Fibroblast of mammary gland (primary cell): ENCODE results near the gene AGPAT2.

Experiments used
- DNase-seq: peaks from one replicate; pipeline ENCODE4 v3.0.0-alpha.2; 2010; ENCODE audit warnings: low read depth
- H3K4me3 ChIP-seq: 2 replicates; pipeline ENCODE4 v1.5.1; 2011; ENCODE audit warnings: low read depth, mild to moderate bottlenecking, low read length, moderate library complexity; ENCODE audit not compliant: control insufficient read depth
- TF ChIP-seq, protein P1 (sequence below): conservative IDR thresholded peaks from 2 replicates; pipeline ENCODE4 v1.5.1; 2011; ENCODE audit warnings: low read depth, low read length, inconsistent platforms; ENCODE audit not compliant: control insufficient read depth, insufficient read depth

Gene AGPAT2

DNA sequence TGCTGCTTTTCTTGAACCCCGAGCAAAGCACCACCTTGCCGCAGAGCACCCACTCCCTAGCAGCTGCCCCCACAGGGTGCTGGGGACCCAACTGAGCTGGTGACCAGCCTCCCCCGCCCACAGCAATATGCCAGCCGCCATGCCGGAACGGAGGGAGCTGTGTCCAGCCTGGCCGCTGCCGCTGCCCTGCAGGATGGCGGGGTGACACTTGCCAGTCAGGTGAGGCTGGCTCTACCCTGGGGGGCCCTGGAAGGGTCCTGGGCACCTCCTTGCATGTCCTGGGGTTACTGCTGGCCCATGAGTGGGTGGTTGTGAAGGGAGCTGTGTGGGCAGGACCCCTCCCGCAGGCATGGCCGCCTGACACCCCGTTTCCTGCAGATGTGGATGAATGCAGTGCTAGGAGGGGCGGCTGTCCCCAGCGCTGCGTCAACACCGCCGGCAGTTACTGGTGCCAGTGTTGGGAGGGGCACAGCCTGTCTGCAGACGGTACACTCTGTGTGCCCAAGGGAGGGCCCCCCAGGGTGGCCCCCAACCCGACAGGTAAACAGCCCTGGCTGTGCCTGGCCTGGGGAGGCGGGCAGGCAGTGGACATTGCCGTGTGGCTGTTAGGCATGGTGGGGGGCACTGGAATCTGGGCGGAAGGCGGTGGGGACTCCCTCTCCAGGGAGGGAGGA, 17.3 kb downstream of the AGPAT2 start:
- H3K4me3 ChIP-seq, result no peak overlapping the region
- TF ChIP-seq, protein P1, sequence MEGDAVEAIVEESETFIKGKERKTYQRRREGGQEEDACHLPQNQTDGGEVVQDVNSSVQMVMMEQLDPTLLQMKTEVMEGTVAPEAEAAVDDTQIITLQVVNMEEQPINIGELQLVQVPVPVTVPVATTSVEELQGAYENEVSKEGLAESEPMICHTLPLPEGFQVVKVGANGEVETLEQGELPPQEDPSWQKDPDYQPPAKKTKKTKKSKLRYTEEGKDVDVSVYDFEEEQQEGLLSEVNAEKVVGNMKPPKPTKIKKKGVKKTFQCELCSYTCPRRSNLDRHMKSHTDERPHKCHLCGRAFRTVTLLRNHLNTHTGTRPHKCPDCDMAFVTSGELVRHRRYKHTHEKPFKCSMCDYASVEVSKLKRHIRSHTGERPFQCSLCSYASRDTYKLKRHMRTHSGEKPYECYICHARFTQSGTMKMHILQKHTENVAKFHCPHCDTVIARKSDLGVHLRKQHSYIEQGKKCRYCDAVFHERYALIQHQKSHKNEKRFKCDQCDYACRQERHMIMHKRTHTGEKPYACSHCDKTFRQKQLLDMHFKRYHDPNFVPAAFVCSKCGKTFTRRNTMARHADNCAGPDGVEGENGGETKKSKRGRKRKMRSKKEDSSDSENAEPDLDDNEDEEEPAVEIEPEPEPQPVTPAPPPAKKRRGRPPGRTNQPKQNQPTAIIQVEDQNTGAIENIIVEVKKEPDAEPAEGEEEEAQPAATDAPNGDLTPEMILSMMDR, result no peak
- no peak for DNase-seq

DNA sequence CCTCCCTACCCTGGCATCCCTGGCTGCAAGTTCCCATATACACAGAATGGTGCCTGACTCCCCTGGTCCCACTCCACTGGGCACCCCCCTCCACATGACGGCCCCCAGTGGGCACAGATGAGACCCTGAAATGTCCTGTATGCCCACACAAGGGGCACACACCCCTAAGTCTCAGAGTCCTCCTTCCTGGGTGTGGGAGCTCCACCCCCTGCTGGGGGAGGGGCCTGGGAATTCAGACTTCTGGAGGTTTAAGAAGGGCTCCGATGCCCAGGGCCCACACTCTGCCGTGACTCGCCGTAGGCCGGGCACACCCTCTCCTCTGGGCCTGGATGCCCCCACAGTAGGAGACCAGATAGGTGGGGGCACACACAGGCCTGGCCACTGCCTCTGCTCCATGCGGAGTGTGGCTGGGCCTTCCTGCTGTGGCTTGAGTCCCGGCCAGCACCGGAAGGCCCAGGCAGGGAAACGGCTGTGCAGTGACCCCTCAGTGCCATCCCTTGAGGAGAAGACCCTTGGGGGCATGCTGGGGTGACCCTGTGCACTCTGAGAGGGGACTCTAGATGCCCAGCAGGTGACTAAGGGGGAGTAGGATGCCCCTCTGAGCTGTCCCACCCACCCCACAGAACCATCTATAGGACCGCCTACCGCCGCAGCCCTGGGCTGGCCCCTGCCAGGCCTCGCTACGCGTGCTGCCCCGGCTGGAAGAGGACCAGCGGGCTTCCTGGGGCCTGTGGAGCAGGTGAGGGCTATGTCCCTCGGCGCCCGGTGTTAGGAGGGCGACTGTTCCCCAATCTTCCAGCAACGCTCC, 18.1 kb downstream of the AGPAT2 start:
- no peak overlapping the region for H3K4me3 ChIP-seq
- TF ChIP-seq, protein P1, result no peak
- no peak for DNase-seq

DNA sequence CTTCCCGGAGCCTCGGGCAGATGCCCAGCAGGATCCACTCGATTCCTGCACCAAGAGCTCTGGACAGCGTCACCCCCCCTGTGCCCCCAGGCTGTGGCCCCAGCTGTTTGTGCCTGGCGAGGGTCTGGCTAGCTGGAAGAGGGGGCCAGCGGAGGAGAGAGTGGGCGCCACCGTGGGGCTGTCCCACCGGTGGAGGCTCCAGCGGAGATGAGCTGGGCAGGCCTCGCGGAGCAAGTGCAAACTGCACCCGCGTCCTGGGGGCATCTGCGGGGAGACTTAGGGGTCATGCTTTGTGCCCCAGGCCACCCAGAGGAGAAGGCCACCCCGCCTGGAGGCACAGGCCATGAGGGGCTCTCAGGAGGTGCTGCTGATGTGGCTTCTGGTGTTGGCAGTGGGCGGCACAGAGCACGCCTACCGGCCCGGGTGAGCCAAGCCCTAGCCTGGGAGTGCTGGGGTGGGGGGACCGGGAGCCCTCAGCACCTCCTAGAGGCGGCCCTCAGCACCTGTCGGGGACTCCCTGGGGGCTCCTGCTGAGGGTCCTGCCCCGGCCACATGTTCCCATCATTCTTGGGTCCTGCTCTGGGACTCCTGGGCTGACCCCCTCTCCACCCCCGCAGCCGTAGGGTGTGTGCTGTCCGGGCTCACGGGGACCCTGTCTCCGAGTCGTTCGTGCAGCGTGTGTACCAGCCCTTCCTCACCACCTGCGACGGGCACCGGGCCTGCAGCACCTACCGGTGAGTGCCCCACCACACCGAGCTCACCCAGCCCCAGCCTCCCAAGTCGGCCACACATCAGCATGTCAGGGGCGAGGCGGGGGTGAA, 19.1 kb downstream of the AGPAT2 start:
- TF ChIP-seq, protein P1, result no peak
- H3K4me3 ChIP-seq, result no peak overlapping the region

DNA sequence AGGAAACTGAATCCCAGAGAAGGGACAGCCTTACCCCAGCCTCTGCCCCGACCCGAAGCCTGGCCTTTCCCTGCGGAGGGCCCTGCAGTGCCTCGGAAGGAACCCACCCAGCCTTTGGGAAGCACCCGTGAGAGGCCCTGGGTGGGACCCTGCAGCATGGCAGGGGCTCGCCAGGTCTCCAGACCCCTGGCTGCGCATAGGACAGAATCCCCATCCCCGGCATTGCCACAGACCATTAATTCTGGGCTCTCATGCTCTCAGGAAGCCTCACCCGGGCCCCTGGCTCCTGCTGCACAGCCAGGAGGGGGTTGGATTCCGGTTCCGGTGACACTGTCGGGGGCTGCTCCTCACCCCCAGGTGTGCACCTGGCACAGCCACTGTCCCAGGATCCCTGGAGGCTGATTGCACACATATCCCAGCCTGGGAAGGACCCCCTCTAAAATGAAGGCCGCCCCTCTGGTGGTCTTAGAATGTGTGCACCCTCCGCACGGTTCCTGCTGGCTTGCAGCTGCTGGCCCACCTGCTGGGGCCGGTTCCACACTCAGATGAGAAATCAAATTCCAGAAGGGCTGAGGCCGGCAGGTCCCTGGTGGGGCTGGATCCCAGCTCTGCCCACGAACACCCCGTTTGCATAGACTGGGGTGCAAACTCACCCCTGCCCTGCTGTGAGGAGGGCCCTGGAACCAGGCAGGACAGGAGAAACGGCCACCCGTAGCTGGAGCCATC, 19.9 kb downstream of the AGPAT2 start:
- DNase-seq, result no peak
- no peak overlapping the region for H3K4me3 ChIP-seq
- TF ChIP-seq, protein P1, result no peak

More for the DNA sequence above, 19.1 kb downstream of the AGPAT2 start:
- DNase-seq, result no peak

DNA sequence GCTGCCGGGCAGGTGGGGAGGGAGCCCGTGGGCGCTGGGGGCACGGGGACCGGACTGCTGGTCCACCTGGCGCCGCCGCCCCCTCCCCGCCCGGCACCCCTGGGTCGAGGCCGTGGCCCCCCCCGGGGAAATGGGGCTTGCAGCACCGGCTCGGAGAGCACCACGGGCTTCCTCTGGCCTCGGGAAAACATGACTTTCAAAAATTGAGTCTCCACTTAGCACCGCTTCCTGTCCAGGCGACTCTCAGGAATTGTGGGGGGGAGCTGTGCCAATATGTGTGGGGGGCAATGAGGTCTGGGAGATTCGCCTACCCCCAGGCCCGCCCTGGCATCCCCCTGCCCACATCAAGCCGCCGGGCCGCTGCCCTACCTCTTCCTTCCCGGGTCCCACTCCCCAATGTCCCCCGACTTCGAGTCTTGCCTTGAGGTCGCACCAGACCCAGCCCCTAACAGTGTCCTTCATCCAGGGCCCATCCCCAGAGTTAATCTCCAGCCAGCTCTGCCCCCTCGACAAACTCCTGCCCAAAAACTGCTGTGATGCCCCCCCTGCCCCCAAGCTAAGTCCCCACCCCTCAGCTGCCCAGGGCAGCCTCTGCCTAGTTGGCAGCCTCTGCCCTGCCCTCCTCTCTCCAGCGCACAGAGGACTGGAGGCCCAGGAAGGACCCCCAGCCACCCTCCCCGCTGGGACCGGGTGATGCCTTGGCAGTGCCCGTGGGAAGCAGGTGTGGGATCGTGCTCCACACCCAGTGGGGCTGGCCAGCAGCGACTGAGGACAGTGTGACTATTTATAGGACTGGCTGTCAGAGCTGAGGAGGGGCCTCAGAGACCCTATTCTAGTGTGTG, 20.7 kb downstream of the AGPAT2 start:
- TF ChIP-seq, protein P1, result no peak
- no peak for DNase-seq
- no peak overlapping the region for H3K4me3 ChIP-seq
